Right atrium auricular region (tissue), 2 donors: ENCODE data around the gene RNF150. TPM values are rescaled to one million over a fixed set of nuclear protein-coding genes. Genes with fewer than 3 reads are reported as not detected.

Experiments
- DNase-seq: peaks from one replicate; pipeline ENCODE4 v3.0.0-alpha.2; 2019; ENCODE audit warnings: low spot score
- H3K27ac ChIP-seq, 2 donors: fragments of 200-600 bp; sonication (generic); 1 replicate in 1 of 2; 2 replicates in 1 of 2; pipeline ENCODE4 v1.5.1; 2016 to 2019
- H3K27me3 ChIP-seq, 2 donors: fragments of 200-600 bp; sonication (generic); one replicate each; pipeline versions ENCODE4 v1.5.1 to v1.6.0; 2017 to 2019
- H3K36me3 ChIP-seq: fragments of 200-600 bp; sonication (generic); one replicate; pipeline ENCODE4 v1.5.1; 2016
- H3K4me1 ChIP-seq, 2 donors: fragments of 200-600 bp; sonication (generic); one replicate each; pipeline versions ENCODE4 v1.5.1 to v1.6.0; 2017 to 2019
- H3K4me3 ChIP-seq, 2 donors: fragments of 200-600 bp; sonication (generic); 1 replicate in 1 of 2; 2 replicates in 1 of 2; pipeline ENCODE4 v1.5.1; 2017 to 2019; ENCODE audit warnings: mild to moderate bottlenecking in 1 of 2, moderate library complexity in 1 of 2
- H3K9me3 ChIP-seq, 2 donors: fragments of 200-600 bp; sonication (generic); one replicate each; pipeline ENCODE4 v1.5.1; 2019
- CTCF ChIP-seq, 2 donors: fragments of 200-600 bp; sonication (generic); IDR thresholded peaks; one replicate each; pipeline ENCODE4 v1.5.1; 2019; ENCODE audit warnings: antibody characterized with exemption in 2 of 2
- total RNA-seq, 2 donors: library from RNA; depleted of rRNA; stranded (reverse); fragments of >200 nt; gene quantifications; one replicate each; pipeline ENCODE4 v1.1.0, GENCODE V29; 2016

RNF150 gene
- total RNA-seq, 2 donors from 2014 or later, result 26.2 to 34.2 TPM

DNA sequence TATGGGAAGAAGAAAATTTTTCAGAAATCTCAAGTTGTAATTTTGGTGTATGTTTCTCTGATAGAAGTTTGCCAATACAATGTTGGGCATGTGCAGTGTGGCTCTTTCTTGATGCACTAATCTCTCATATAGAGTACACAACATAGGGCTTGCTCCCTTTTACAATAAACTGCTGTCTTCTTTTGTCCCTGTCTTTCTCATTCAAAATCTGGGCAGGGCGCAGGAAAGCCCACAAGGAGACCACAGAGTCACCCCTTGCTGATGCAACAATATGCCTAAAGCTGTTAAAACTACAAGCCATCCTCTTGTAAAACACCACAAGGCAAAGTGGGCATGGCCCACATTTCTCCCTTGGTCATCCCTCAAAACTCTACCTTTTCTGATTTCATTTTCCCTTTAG, 313.7 kb downstream of the RNF150 start:
- no peak for DNase-seq
- Histone ChIP-seq H3K9me3 (no peaks in the 10 kb centered on the region), H3K4me3 (no peak overlapping the region), H3K27me3 (no peaks in the 10 kb centered on the region), H3K4me1 (no peaks in the 10 kb centered on the region), H3K27ac (no peak overlapping the region), H3K36me3 (no peaks in the 10 kb centered on the region)
- no peak for TF ChIP-seq CTCF (IDR thresholded peaks at IDR 0.05)

DNA sequence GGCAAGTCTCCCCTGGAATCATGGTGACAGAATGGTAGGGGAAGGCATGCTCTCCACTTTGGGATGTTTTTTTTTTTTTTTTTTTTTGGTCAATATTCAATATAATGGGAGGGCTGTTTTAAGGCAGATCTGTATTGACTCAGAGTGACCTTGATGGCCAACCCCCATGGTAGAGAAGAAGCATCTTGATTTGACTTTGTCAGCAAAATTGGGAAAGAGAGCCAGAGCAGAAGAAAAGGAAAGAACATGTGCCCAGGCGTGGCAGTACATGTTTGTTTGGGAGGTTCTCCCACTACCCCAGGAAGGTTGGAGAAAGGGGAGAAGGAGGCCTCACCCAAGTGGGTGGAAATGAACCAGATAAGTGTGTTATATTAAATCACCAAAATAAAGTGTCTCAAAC, 314.8 kb downstream of the RNF150 start:
- Histone ChIP-seq H3K9me3 (no peaks in the 10 kb centered on the region), H3K4me1 (no peaks in the 10 kb centered on the region), H3K27ac (no peak overlapping the region), H3K36me3 (no peaks in the 10 kb centered on the region), H3K27me3 (no peaks in the 10 kb centered on the region), H3K4me3 (no peak overlapping the region)
- no peak for TF ChIP-seq CTCF (IDR thresholded peaks at IDR 0.05)
- DNase-seq, result no peak

GRCh38 chr4:140816806-140817510, 316.3 kb downstream of the RNF150 start:
- DNase-seq, result no peak
- TF ChIP-seq CTCF (IDR thresholded peaks at IDR 0.05), result no peak
- H3K36me3 ChIP-seq, result no peaks in the 10 kb centered on the region
- H3K9me3 ChIP-seq, result no peaks in the 10 kb centered on the region
- no peak overlapping the region for H3K4me3 ChIP-seq
- no peaks in the 10 kb centered on the region for H3K27me3 ChIP-seq
- no peak overlapping the region for H3K27ac ChIP-seq
- no peaks in the 10 kb centered on the region for H3K4me1 ChIP-seq

DNA sequence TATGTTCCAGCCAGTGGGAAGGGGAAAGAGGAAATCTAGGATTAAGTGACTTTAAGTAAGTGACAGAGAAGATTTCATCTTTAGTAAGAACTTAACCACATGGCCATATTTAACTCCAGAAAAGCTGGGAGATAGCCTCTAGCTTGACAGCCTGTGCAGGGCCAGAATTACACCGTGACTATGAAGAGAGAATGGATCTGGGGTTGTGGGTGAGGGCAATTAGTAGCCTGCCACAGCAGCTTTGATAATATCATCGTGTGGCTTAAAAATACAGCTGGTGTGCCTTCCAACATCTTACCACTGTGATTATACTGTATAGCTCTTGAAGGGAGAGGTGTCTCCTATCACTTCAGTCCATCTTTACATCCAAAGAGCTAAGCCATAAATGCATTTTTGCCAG, 319.5 kb downstream of the RNF150 start:
- Histone ChIP-seq H3K4me3 (no peak overlapping the region), H3K4me1 (no peaks in the 10 kb centered on the region), H3K36me3 (no peaks in the 10 kb centered on the region), H3K9me3 (no peaks in the 10 kb centered on the region), H3K27me3 (no peaks in the 10 kb centered on the region), H3K27ac (no peak overlapping the region)
- no peak for TF ChIP-seq CTCF (IDR thresholded peaks at IDR 0.05)
- no peak for DNase-seq

GRCh38 chr4:140812916-140813315, 320.4 kb downstream of the RNF150 start:
- Histone ChIP-seq H3K9me3 (no peaks in the 10 kb centered on the region), H3K36me3 (no peaks in the 10 kb centered on the region)

More at GRCh38 chr4:140812916-140813315, 320.4 kb downstream of the RNF150 start:
- TF ChIP-seq CTCF (IDR thresholded peaks at IDR 0.05), result no peak
- H3K27ac ChIP-seq, result no peak overlapping the region
- H3K4me1 ChIP-seq, result no peaks in the 10 kb centered on the region
- no peaks in the 10 kb centered on the region for H3K27me3 ChIP-seq
- H3K4me3 ChIP-seq, result no peak overlapping the region
- no peak for DNase-seq
